Mesenchymal stem cell (in vitro differentiated cells and primary cell): ENCODE results near the gene RGS1.

Experiments used
- DNase-seq: peaks from one replicate; pipeline ENCODE4 v3.0.0-alpha.2; 2013
- H2AFZ ChIP-seq: one replicate; pipeline ENCODE4 v1.6.1; 2013; ENCODE audit warnings: low read depth, mild to moderate bottlenecking, control low read depth, inconsistent platforms, low read length, moderate library complexity
- H2AK5ac ChIP-seq: 2 replicates; pipeline ENCODE4 v1.6.1; 2013; ENCODE audit warnings: low read length, moderate library complexity, mild to moderate bottlenecking, inconsistent platforms; ENCODE audit not compliant: severe bottlenecking
- H2BK120ac ChIP-seq: one replicate; pipeline ENCODE4 v1.6.1; 2013; ENCODE audit warnings: low read depth, mild to moderate bottlenecking, inconsistent platforms, low read length, moderate library complexity
- H2BK12ac ChIP-seq, 2 experiments: one replicate each; pipeline ENCODE4 v1.6.1; 2013; ENCODE audit warnings: inconsistent platforms in 2 of 2, low read length in 2 of 2, mild to moderate bottlenecking in 2 of 2, moderate library complexity in 2 of 2, control low read depth in 1 of 2
- H2BK15ac ChIP-seq: one replicate; pipeline ENCODE4 v1.6.1; 2013; ENCODE audit warnings: mild to moderate bottlenecking, low read depth, inconsistent platforms; ENCODE audit not compliant: poor library complexity, severe bottlenecking
- H2BK5ac ChIP-seq: 2 replicates; pipeline ENCODE4 v1.6.1; 2013; ENCODE audit warnings: low read depth, mild to moderate bottlenecking, low read length, control low read depth, inconsistent platforms; ENCODE audit not compliant: poor library complexity, severe bottlenecking
- H3K14ac ChIP-seq, 2 experiments: one replicate each; pipeline ENCODE4 v1.6.1; 2013; ENCODE audit warnings: inconsistent platforms in 2 of 2, low read length in 2 of 2, control low read depth in 1 of 2, mild to moderate bottlenecking in 1 of 2, moderate library complexity in 1 of 2
- H3K18ac ChIP-seq, 2 experiments: one replicate each; pipeline ENCODE4 v1.6.1; 2013; ENCODE audit warnings: inconsistent platforms in 2 of 2, low read length in 2 of 2, control low read depth in 1 of 2, low read depth in 1 of 2, mild to moderate bottlenecking in 1 of 2
- H3K23ac ChIP-seq, 2 experiments: one replicate each; pipeline ENCODE4 v1.6.1; 2013; ENCODE audit warnings: inconsistent platforms in 2 of 2, low read length in 2 of 2, mild to moderate bottlenecking in 2 of 2, moderate library complexity in 2 of 2, control low read depth in 1 of 2
- H3K27ac ChIP-seq: 2 replicates; pipeline ENCODE4 v1.5.1; 2013; ENCODE audit warnings: mild to moderate bottlenecking, moderate library complexity, low read length, control low read depth, inconsistent platforms; ENCODE audit not compliant: poor library complexity, severe bottlenecking
- H3K27me3 ChIP-seq, 2 experiments: 2 replicates each; pipeline versions ENCODE4 v1.6.1 to v1.7.0; 2013; ENCODE audit warnings: low read length in 2 of 2, mild to moderate bottlenecking in 2 of 2, moderate library complexity in 2 of 2, control low read depth in 1 of 2, inconsistent platforms in 1 of 2; ENCODE audit not compliant: control insufficient read depth in 1 of 2, insufficient read depth in 1 of 2
- H3K36me3 ChIP-seq, 2 experiments: 2 replicates each; pipeline versions ENCODE4 v1.6.1 to v1.7.0; 2013; ENCODE audit warnings: low read length in 2 of 2, control low read depth in 1 of 2, inconsistent platforms in 1 of 2, low read depth in 1 of 2, mild to moderate bottlenecking in 1 of 2; ENCODE audit not compliant: insufficient read depth in 2 of 2, control insufficient read depth in 1 of 2
- H3K4ac ChIP-seq, 2 experiments: one replicate each; pipeline ENCODE4 v1.6.1; 2013; ENCODE audit warnings: inconsistent platforms in 2 of 2, low read length in 2 of 2, mild to moderate bottlenecking in 2 of 2, moderate library complexity in 2 of 2, control low read depth in 1 of 2, low read depth in 1 of 2
- H3K4me1 ChIP-seq: 2 replicates; pipeline ENCODE4 v1.6.1; 2013; ENCODE audit warnings: low read depth, low read length, control low read depth; ENCODE audit not compliant: control insufficient read depth, insufficient read depth
- H3K4me2 ChIP-seq: 2 replicates; pipeline ENCODE4 v1.6.1; 2013; ENCODE audit warnings: low read length, mild to moderate bottlenecking, inconsistent platforms; ENCODE audit not compliant: poor library complexity, severe bottlenecking
- H3K4me3 ChIP-seq, 2 experiments: 2 replicates each; pipeline versions ENCODE4 v1.5.1 to v1.7.0; 2013; ENCODE audit warnings: low read length in 2 of 2, mild to moderate bottlenecking in 2 of 2, control low read depth in 1 of 2, low read depth in 1 of 2; ENCODE audit not compliant: insufficient read depth in 1 of 2
- H3K79me1 ChIP-seq: replicated peaks from 2 replicates; pipeline ENCODE4 v1.6.1; 2013; ENCODE audit warnings: mild to moderate bottlenecking, control low read depth, low read length, inconsistent platforms; ENCODE audit not compliant: poor library complexity, severe bottlenecking
- H3K9ac ChIP-seq: 2 replicates; pipeline ENCODE4 v1.7.0; 2013; ENCODE audit warnings: mild to moderate bottlenecking, low read length, moderate library complexity
- H3K9me3 ChIP-seq: 2 replicates; pipeline ENCODE4 v1.7.0; 2013; ENCODE audit warnings: mild to moderate bottlenecking, low read length; ENCODE audit not compliant: control insufficient read depth
- H4K8ac ChIP-seq: one replicate; pipeline ENCODE4 v1.6.1; 2013; ENCODE audit warnings: inconsistent platforms, mild to moderate bottlenecking, low read length, moderate library complexity
- H4K91ac ChIP-seq: one replicate; pipeline ENCODE4 v1.6.1; 2013; ENCODE audit warnings: mild to moderate bottlenecking, low read length, inconsistent platforms
- WGBS: methylation state at CpG from one replicate; pipeline ENCODE4 v1.1.7; 2013; ENCODE audit warnings: mixed read lengths; 5-methylcytosine and 5-hydroxymethylcytosine counted together

Gene RGS1

DNA sequence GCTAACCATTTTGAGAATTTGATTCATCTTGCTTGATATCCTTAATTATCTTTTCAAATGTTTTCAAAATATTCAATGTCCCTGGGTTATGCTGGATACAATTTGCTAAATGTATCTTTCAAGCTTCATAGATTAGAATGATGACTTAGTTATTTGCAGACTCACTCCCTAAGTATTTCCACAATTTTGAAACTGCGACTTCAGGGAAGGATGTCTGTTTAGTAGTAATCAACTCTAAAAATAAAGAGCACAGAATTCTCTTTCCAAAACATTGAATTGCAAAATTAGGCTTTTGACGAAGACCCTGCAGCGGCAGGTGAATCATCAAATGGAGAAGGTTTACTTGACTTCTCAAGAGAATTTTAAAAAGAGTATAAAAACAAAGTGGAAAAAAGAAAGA lies 14.2 kb downstream of the RGS1 start:
- H3K79me1 ChIP-seq = no peaks in the 10 kb centered on the region
- no peak overlapping the region for H2BK15ac ChIP-seq
- no peak overlapping the region for H3K9ac ChIP-seq
- no peak overlapping the region for H3K27ac ChIP-seq
- peak; percentile 47 for DNase-seq
- no peak overlapping the region for H4K8ac ChIP-seq
- no peak overlapping the region for H2AFZ ChIP-seq
- H3K14ac ChIP-seq = no peak overlapping the region
- H3K27me3 ChIP-seq = no peaks in the 10 kb centered on the region
- no peak overlapping the region for H2BK5ac ChIP-seq
- no peaks in the 10 kb centered on the region for H3K4me1 ChIP-seq
- H4K91ac ChIP-seq = no peak overlapping the region
- 54% methylated on average over 2 of the region's 3 CpGs for WGBS
- no peak overlapping the region for H3K23ac ChIP-seq
- H2BK12ac ChIP-seq = no peak overlapping the region
- H3K18ac ChIP-seq = no peak overlapping the region
- H3K9me3 ChIP-seq = no peaks in the 10 kb centered on the region
- no peak overlapping the region for H2BK120ac ChIP-seq
- no peak overlapping the region for H3K4me2 ChIP-seq
- no peak overlapping the region for H3K4ac ChIP-seq
- no peak overlapping the region for H3K4me3 ChIP-seq
- no peak overlapping the region for H2AK5ac ChIP-seq
- H3K36me3 ChIP-seq = no peaks in the 10 kb centered on the region

DNA sequence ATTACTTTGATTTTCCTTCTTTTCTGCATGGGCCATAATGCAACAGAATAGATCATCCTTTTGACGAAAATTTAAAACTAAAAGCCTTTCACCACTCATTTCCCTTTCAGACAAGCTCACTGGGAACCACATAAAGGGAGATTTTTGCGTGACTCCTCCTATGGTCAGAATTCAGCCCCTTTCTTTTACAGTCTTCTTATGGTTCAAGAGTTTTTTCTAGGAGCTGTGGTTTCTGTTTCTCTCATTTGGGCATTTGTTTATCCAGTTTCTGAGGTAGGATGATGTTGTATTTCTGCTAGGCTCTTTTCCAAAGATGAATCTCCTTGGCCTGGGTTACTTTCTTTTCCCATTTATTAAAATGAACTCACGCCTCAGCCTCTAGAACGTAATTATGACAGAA lies 16.9 kb downstream of the RGS1 start:
- H4K91ac ChIP-seq = no peak overlapping the region
- H3K9ac ChIP-seq = peak overlapping the region; percentile 73
- no peak for DNase-seq
- no peaks in the 10 kb centered on the region for H3K79me1 ChIP-seq
- H3K4me2 ChIP-seq = no peak overlapping the region
- H2BK15ac ChIP-seq = no peak overlapping the region
- no peak overlapping the region for H2BK5ac ChIP-seq
- no peak overlapping the region for H2AFZ ChIP-seq
- H3K23ac ChIP-seq = no peak overlapping the region
- H3K27ac ChIP-seq = no peak overlapping the region
- H2BK12ac ChIP-seq = no peak overlapping the region
- H3K27me3 ChIP-seq = no peaks in the 10 kb centered on the region
- WGBS = 66% methylated on average over 3 of the region's 4 CpGs
- H2AK5ac ChIP-seq = no peak overlapping the region
- no peaks in the 10 kb centered on the region for H3K4me1 ChIP-seq
- no peak overlapping the region for H2BK120ac ChIP-seq
- H3K4me3 ChIP-seq = no peak overlapping the region
- no peak overlapping the region for H4K8ac ChIP-seq
- no peaks in the 10 kb centered on the region for H3K36me3 ChIP-seq
- H3K14ac ChIP-seq = no peak overlapping the region
- H3K4ac ChIP-seq = no peak overlapping the region
- H3K9me3 ChIP-seq = no peaks in the 10 kb centered on the region
- no peak overlapping the region for H3K18ac ChIP-seq

DNA sequence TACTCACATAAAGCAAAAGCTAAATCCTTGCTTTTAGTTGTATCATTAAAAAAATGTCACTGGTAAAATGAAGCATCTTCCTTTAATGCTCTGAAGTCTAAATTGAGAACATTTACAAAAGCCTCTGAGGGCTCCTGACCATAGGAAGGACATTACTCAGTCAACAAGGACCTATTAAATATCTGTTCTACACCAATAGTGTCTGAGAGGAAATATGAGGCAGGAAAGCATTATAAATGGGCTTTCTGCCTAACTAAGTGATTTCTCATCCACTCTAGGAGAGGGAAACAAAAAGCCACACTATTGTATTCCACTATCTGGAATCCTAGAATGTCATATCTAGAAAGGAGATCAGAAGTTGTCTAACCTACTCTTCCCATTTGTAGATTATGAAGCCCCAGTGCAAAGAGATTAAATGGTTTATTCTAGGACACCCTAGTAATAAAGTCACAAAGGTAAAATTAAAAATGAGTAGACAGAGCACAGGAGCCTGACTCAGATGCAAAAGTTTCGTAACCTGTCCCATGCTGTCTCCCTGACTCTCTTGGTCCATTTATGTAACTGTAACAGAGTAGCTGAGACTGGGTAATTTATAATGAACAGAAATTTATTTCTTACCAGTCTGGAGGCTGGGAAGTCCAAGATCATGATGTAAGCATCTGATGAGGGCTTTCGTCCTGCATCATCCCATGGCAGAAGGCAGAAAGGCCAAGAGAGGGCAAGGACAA lies 17.6 kb downstream of the RGS1 start:
- Histone ChIP-seq H3K4me2 (no peak overlapping the region), H3K9me3 (no peaks in the 10 kb centered on the region), H3K14ac (no peak overlapping the region), H3K4ac (no peak overlapping the region), H3K79me1 (no peaks in the 10 kb centered on the region), H3K27me3 (no peaks in the 10 kb centered on the region), H2AFZ (no peak overlapping the region), H2BK120ac (no peak overlapping the region), H2BK12ac (no peak overlapping the region), H3K27ac (no peak overlapping the region), H3K4me3 (no peak overlapping the region), H3K9ac (peak overlapping the region; percentile 73), H3K4me1 (no peaks in the 10 kb centered on the region), H2BK15ac (no peak overlapping the region), H3K36me3 (no peaks in the 10 kb centered on the region), H3K23ac (no peak overlapping the region), H4K91ac (no peak overlapping the region), H3K18ac (no peak overlapping the region), H2AK5ac (no peak overlapping the region), H4K8ac (no peak overlapping the region), H2BK5ac (no peak overlapping the region)
- DNase-seq = peak; percentile 41
- WGBS = 92% methylated on average over 1 of the region's 2 CpGs

DNA sequence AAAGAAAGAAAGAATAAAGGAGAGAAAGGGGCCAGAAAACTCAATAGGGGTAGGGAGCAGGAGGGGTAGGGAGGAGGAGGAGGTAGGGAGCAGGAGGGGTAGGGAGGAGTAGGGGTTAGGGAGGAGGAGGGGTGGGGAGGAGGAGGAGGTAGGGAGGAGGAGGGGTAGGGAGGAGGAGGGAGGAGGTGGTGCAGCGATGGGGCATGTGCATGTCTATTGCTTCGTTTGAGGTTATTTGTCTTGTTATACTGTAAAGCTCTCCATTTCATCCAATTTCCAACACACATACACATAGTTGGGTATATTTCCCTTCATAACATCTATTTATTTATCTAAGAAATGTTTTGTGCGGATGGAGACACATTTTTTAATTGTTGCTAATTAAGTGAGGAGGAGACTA lies 19.7 kb downstream of the RGS1 start:
- Histone ChIP-seq H3K36me3 (no peaks in the 10 kb centered on the region), H2BK12ac (no peak overlapping the region), H3K4me3 (no peak overlapping the region), H3K27me3 (no peaks in the 10 kb centered on the region), H2AK5ac (no peak overlapping the region), H4K8ac (no peak overlapping the region), H3K14ac (no peak overlapping the region), H2AFZ (no peak overlapping the region), H4K91ac (no peak overlapping the region), H3K23ac (no peak overlapping the region), H2BK15ac (no peak overlapping the region), H2BK5ac (no peak overlapping the region), H2BK120ac (no peak overlapping the region), H3K4me2 (no peak overlapping the region), H3K9me3 (no peaks in the 10 kb centered on the region), H3K79me1 (no peaks in the 10 kb centered on the region), H3K18ac (no peak overlapping the region), H3K4me1 (no peaks in the 10 kb centered on the region), H3K4ac (no peak overlapping the region), H3K27ac (no peak overlapping the region), H3K9ac (no peak overlapping the region)
- no CpG with 5 or more reads among the region's 3 CpGs for WGBS
- DNase-seq = no peak
